OCI-LY7 (cell line): ENCODE results near the gene SIN3B.

Experiments
- CTCF ChIP-seq: fragments of 200-600 bp; sonication (generic); conservative IDR thresholded peaks from 2 replicates; pipeline ENCODE4 v1.5.1; 2014; ENCODE audit warnings: mild to moderate bottlenecking, antibody characterized with exemption, low read length, moderate library complexity, mixed read lengths
- EZH2phosphoT487 ChIP-seq: fragments of 200-600 bp; sonication (generic); IDR thresholded peaks from 2 replicates; pipeline ENCODE4 v1.6.1; 2018; ENCODE audit warnings: low read depth, borderline replicate concordance, mild to moderate bottlenecking, mixed run types, antibody characterized with exemption, low read length, moderate library complexity, mixed read lengths

- no peak for TF ChIP-seq CTCF
- TF ChIP-seq EZH2phosphoT487 = no peak
Observed at GRCh38 chr19:16896146-16897028, 67.2 kb downstream of the SIN3B start.
